AG08395 (cell line): ENCODE data around the gene MLXIP.
"Not testable (repeated sequence)": the region's sequence is repeated elsewhere in the genome, so short reads cannot be mapped to it uniquely, and the experiment has no call there.

ENCODE experiments used
- DNase-seq: peaks from one replicate; pipeline ENCODE4 v3.0.0; 2012; ENCODE audit warnings: mixed read lengths, low spot score

Gene MLXIP, protein sequence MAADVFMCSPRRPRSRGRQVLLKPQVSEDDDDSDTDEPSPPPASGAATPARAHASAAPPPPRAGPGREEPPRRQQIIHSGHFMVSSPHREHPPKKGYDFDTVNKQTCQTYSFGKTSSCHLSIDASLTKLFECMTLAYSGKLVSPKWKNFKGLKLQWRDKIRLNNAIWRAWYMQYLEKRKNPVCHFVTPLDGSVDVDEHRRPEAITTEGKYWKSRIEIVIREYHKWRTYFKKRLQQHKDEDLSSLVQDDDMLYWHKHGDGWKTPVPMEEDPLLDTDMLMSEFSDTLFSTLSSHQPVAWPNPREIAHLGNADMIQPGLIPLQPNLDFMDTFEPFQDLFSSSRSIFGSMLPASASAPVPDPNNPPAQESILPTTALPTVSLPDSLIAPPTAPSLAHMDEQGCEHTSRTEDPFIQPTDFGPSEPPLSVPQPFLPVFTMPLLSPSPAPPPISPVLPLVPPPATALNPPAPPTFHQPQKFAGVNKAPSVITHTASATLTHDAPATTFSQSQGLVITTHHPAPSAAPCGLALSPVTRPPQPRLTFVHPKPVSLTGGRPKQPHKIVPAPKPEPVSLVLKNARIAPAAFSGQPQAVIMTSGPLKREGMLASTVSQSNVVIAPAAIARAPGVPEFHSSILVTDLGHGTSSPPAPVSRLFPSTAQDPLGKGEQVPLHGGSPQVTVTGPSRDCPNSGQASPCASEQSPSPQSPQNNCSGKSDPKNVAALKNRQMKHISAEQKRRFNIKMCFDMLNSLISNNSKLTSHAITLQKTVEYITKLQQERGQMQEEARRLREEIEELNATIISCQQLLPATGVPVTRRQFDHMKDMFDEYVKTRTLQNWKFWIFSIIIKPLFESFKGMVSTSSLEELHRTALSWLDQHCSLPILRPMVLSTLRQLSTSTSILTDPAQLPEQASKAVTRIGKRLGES

DNA sequence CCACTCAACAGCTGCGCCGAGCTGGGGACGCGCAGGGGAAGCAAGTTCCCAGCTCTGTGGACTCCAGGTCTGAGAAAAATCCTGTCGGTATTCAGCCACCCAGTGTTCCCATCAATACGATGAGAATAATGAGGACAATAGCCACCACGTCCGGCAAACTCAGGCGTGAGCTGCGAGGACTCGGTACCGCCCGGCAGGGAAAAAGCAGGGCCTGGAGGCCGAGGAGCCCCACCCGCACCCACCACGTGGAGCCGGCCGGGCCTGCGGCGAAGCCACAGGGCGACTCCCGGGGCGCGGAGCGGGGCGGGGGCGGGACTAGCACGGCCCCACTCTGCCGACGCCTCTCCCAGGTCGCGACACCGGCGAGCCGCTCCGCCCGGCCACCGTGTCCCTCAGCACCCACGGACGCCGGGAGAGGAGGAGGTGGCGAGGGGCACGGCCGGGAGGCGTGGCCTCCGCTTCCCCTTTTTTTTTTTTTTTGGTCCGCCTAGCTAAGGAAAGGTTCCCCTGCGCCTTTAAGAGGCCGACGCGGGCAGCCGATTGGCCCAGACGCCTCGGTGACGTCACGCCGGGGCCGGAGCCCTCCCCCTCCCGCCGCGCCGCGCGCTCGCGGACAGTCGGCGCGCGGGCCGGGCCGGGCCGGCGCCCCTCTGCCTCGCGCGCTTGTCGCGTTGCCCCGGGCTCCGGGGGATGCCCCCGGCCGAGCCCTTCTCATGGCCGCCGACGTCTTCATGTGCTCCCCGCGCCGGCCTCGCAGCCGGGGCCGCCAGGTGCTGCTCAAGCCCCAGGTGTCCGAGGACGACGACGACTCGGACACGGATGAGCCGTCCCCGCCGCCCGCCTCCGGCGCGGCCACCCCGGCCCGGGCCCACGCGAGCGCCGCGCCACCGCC lies at the start of gene MLXIP:
Gene MLXIP, plus strand, starts transcription at position 616 of the 892 bp plus-strand sequence. Its CDS starts 98 bp downstream, at position 714.
- DNase-seq: peak; percentile 96

DNA sequence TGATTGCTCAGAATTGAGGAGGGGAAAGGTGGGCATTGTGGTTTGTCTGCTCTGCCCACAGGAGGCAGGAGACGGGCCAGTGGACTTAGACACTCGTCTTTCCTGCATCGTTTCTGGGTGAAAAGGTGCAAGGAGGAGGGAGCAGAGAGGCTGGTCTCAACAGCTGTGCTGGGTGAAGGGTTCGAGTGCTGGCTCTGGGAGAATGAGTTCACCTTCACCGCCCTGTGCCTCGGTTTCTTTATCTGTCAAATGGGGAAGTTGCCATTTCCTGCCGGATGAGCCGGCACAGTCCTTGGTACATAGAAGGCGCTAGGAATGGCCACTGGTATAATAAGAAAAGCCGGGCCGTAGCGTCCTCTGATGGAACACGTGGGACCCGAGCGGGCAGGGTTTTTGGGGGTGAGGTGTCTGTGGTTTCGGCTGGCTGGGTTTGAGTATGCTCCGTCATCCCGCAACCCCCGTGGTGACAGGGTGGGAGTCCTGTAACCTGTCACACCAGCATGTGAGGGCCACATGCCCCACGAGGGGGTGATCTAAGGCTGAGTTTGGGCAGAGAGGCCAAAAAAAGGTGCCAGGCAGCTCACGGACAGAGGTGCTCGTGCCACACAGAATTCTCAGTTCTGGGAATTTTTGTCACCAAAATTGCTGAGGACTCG lies 49.5 kb upstream of the MLXIP start:
- DNase-seq: no peak

GRCh38 chr12:122029620-122030423 lies 48.7 kb upstream of the MLXIP start:
- no peak for DNase-seq

DNA sequence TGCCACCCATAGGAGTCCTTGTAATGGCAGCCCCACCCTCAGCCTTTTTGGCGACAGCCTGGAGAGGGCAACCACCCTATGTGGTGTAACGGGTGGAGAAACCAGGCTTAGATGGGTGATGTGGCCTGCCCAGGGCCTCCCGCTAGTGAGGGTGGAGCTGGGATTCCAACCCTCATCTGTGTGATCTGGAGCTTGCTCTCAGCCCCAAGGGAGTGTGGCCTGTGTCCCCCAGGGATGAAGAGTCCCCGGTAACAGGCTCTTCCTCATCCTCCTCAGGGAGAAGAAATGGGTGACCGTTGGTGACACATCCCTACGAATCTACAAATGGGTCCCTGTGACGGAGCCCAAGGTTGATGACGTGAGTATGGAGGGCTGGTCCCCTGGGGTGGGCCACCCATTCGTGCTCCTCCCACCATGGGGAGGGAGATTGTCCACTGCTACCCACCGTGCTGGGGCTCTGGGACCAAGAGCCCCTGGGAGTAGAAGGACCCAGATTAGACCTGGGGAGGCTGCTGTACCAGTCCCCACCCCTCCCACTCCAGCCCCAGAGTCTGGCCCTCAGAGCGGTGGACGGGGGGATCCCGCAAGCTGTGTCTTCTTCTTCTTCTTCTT lies 48.0 kb upstream of the MLXIP start:
- no peak for DNase-seq

DNA sequence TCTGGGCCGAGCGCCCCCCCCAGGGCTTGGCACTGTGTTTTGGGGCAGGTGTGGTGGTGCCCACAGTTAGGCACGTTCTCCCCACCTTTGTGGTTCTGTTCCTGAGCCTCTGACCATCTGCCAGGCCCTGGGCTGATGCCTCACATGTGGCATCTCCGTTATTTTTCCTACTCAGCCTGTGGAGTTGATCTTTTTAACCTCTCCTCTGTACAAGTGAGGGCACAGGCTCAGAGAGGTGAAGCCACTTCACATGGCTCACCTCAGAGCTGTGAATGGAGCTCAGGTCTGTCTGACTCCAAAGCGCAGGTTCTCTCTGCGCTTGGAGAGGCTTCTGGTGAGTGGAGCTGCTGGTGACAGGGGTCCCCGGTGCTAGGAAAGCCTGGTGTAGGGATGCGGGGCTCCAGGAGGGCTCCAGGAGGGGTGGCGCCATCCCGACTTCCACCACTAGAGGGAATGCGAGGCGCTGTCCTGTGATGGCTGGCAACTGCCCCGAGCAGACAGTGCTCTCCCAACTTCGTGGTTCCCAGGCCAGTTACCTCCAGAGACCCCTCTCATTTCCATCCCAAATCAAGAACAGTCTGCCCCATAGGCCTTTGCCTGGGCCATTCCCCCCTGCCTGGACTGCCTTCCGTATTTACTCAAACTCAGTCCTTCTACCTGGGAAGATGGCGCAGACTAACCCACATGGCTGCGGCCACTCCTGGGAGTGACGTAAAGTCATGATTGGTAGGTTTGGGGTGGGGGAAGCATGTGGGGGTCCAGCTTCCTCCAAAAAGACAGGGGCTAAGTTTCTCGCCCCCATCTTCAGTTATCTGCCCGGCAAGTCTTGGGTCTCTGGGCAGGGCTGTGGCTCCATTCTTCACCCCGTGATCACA lies 47.0 kb upstream of the MLXIP start:
- DNase-seq: peak; percentile 66

GRCh38 chr12:122032580-122032979 lies 46.0 kb upstream of the MLXIP start:
- DNase-seq: no peak

DNA sequence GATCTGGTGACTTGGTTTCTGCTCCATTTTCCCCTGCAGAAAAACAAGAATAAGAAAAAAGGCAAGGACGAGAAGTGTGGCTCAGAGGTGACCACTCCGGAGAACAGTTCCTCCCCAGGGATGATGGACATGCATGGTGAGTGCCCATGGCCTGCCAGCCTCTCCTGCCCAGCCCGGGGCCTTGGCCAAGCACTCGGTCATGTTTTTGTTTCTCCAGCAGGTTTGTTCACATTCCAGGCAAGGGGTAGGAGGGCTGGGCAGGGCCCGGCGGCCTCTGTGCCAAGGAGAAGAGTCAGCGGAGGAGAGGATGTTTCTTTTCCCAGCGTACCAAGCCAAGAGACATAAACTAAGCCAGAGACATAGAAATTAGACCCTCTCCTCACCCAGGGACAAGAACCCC lies 43.3 kb upstream of the MLXIP start:
- no peak for DNase-seq

GRCh38 chr12:122036153-122036552 lies 42.4 kb upstream of the MLXIP start:
- DNase-seq: no peak

DNA sequence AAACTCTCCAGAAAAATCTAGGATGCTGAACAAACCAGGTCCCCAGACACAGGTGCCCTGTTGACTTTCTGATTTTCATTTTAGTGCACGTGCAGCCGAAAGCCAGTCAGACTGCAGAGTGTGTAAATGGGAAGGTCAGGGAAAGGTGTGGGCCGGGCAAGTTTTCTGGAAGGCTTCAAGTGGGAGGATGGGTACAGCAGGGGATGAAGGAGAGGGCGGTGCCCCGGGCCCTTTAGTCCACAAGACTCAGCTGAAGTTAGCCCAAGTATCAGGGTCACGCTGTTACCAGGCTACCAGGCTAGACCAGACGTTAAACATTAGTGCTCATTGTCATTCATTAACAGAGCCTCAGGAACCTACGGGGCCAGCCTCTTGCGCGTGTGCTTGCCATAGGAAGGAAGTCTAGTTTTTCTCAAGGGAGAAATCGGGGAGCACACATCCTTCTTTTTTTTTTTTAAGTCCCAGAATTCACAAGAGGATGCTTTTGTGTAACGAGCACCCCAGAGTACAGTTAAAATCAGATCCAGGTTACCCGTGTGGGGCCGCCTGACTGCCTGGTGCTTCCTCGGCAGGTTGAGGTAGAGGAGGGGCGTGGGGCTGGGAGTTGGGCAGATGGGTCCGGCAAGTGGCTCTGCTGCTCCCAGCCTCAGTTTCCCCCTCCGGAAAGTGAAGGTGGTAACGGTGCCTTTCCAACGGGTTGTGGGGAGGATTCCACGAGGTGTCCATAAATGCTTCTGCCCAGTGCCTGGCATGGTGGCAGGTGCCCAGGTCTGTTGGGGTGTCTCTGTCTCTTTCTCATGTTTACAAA lies 37.8 kb upstream of the MLXIP start:
- DNase-seq: no peak

DNA sequence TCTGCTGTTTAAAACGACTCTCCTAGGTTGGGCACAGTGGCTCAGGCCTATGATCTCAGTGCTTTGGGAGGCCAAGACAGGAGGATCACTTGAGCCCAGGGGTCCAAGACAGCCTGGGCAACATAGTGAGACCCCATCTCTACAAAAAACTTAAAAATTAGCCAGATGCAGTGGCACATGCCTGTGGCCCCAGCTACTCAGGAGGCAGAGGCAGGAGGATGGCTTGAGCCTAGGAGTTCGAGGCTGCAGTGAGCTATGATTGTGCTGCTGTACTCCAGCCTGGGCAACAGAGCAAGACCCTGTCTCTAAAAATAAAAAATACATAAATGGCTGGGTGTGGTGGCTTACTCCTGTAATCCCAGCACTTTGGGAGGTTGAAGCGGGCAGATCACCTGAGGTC lies 37.1 kb upstream of the MLXIP start:
- not testable (repeated sequence) for DNase-seq

DNA sequence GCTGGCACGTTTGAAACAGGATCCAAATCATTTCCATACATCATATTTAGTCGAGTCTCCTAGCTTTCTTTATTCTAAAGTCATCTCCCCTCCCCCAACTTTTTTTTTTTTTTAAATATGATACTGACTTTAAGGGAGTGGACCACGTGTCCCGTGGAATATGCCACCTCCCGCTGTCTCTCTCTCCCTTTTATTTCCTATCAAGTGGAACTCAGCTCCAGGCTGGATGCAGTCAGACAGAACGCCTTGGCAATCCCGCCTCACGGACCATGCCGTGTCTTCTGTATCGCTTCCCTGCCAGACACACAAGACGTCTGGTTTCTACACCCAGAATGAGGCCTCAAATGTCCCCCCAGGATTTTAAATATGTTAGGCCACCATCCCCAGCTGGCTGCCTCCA lies 35.6 kb upstream of the MLXIP start:
- no peak for DNase-seq

- DNase-seq: no peak
Observed at GRCh38 chr12:122043476-122043875, 35.1 kb upstream of the MLXIP start.

- no peak for DNase-seq
Observed at GRCh38 chr12:122045262-122045661, 33.3 kb upstream of the MLXIP start.

GRCh38 chr12:122046145-122046544 lies 32.4 kb upstream of the MLXIP start:
- DNase-seq: no peak

DNA sequence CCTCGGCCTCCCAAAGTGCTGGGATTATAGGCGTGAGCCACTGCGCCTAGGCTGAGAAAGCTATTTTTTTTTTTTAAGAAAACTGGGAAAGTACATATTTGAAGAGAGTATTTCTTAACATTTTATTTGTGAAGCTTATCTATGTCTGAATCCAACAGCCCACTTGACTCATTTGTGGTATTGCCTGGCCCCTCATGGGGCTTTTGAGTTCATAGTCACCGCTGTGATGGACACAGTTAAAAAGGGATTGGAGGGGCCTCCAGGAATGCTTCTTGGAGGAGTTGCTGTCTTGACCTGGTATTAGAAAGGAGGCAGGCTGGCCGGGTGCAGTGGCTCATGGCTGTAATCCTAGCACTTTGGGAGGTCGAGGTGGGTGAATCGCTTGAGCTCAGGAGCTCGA lies 30.4 kb upstream of the MLXIP start:
- DNase-seq: no peak

DNA sequence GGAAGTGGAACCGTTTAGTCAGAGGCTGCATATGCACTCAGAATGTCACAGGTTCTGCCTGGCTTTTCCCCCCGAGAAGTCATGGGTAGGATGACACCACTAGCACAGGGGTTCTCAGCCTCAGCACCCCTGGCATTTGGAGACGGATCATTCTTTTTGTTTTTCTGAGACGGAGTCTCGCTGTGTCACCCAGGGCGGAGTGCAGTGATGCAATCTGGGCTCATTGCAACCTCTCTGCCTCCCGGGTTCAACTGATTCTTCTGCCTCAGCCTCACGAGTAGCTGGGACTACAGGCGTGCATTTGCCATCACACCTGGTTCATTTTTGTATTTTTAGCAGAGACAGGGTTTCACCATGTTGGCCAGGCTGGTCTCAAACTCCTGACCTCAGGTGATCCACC lies 28.7 kb upstream of the MLXIP start:
- DNase-seq: no peak

DNA sequence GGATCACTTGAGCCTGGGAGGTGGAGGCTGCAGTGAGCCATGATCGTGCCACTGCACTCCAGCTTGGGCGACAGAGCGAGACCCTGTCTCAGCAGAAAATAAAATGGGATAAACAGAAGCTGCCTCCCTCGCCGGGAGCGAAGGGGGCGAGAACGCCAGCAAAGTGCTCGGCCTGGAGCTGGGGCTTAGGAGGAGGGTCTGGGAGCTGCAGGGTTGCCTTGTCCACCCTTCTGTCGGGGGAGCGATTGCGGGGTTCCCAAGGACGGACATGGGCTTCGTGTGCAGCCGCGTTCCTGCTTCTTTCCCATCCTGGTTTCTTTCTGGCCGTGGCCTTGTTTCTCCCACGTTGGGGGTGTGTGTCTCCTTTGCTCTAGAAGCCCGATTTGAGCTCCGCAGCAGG lies 27.9 kb upstream of the MLXIP start:
- no peak for DNase-seq

- DNase-seq: no peak
Observed at GRCh38 chr12:122051231-122051876, 27.2 kb upstream of the MLXIP start.
